ENCODE data around the gene GNPDA2. TPM values are rescaled to one million over a fixed set of nuclear protein-coding genes. Genes with fewer than 3 reads are reported as not detected.

GNPDA2 gene
- total RNA-seq (2012; rRNA removed) = 23.1 and 28.4 TPM in 2 replicates

DNA sequence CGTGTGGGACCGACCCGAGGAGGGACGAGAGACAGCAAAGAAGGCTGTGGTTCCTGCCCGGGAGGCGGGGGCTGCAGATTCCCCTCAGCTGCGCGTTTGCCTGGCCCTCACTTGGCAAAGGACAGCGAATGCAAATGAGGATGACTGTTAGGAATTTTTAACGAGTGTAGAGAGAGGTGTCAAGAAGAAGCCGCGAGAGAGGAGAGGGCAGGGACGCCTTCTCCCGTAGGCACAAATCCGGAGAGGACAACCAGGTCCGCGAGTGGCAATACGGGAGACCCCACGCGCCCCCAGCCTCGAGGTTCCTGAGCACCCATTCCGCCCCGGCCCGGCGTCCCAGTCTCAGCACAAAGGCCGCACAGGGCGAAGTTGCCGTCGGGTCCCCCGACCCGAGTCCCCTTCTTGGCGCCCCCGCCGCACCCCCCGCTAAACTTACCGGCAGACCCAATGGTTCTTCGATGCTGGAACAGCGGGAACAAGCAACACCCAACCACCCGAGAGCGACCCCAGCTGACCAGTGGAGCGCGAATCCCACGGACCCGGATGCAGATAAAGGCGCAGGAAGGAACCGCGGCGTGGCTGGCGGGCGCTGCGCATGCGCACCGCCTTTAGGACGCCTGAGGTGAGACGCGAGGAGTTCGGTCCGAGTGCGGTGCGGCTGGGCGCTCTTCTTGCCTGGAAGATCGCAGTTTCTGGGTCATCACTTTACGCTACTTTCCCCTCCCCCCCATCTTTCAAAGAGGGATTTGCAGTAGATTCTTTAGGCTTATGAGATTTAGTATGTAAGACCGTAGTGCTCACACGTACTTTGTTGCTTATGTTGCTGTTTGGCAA lies at the start of gene GNPDA2:
TSS of gene GNPDA2 (minus strand) at position 519 of the 834 bp plus-strand sequence. CDS start 4,349 bp downstream, outside the sequence.
- H3K4me1 ChIP-seq (ENCODE audit: control insufficient read depth, insufficient read depth, low read length) = peaks cover 4% of the 10 kb centered on the region
- H3K4me2 ChIP-seq (ENCODE audit: low read length) = peak within 1 kb of the TSS; percentile 92
- H3K9me3 ChIP-seq (replicated peaks; ENCODE audit: low read length) = no peaks in the 10 kb centered on the region
- H3K9ac ChIP-seq (ENCODE audit: low read depth, low read length) = peak within 1 kb of the TSS; percentile 86
- H3K36me3 ChIP-seq (ENCODE audit: insufficient read depth, low read length) = no peaks in the 10 kb centered on the region
- no peaks in the 10 kb centered on the region for H3K27me3 ChIP-seq (ENCODE audit: control insufficient read depth, insufficient read depth, low read length)
- peak within 1 kb of the TSS; percentile 76 for H3K4me3 ChIP-seq (ENCODE audit: low read length)

DNA sequence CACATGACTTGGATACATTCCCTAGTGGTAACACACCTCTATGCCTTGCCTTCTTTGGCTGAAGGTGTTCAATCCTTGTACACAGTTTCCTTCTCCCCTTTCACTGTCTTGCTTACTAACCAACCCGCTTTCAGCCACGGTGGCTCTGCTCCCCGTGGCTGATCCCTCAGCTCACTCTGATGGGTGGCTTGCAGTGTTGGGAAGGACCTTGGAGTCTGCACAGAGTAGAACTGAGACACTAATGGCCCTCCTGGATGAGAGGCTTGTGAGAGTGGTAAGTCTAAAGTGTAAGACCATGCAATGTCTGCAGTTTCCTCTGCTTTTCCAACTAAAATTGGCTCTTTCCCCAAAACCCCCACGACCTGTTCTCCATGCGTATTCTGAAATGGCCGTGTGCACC lies 46.0 kb upstream of the GNPDA2 start:
- H3K4me2 ChIP-seq (ENCODE audit: low read length) = no peak overlapping the region
- H3K9me3 ChIP-seq (replicated peaks; ENCODE audit: low read length) = no peaks in the 10 kb centered on the region
- H3K27me3 ChIP-seq (ENCODE audit: control insufficient read depth, insufficient read depth, low read length) = no peaks in the 10 kb centered on the region
- H3K36me3 ChIP-seq (ENCODE audit: insufficient read depth, low read length) = no peaks in the 10 kb centered on the region
- H3K4me3 ChIP-seq (ENCODE audit: low read length) = no peak overlapping the region
- no peaks in the 10 kb centered on the region for H3K4me1 ChIP-seq (ENCODE audit: control insufficient read depth, insufficient read depth, low read length)
- H3K9ac ChIP-seq (ENCODE audit: low read depth, low read length) = no peak overlapping the region

DNA sequence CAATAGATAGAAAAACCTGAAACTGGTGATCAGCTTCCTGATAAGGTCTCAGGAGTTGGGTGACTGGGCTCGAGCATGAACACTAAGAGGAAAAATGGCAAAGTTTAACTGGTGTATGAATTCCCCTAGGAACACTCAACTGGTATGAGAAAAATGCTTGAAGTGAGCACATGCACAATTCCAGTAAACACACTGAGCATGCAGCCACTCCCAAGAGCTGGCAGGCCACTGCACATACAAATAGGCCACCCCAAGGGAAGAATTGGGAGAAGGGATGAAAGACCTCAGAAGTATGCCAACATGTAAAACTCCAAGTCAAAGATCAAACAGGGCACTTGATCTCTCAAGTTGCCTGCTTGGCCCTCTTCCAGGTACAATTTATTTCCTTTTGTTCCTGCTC lies 45.4 kb upstream of the GNPDA2 start:
- Histone ChIP-seq H3K36me3 (ENCODE audit: insufficient read depth, low read length) (no peaks in the 10 kb centered on the region), H3K9ac (ENCODE audit: low read depth, low read length) (no peak overlapping the region), H3K9me3 (replicated peaks; ENCODE audit: low read length) (no peaks in the 10 kb centered on the region), H3K4me1 (ENCODE audit: control insufficient read depth, insufficient read depth, low read length) (no peaks in the 10 kb centered on the region), H3K27me3 (ENCODE audit: control insufficient read depth, insufficient read depth, low read length) (no peaks in the 10 kb centered on the region), H3K4me3 (ENCODE audit: low read length) (no peak overlapping the region), H3K4me2 (ENCODE audit: low read length) (no peak overlapping the region)

DNA sequence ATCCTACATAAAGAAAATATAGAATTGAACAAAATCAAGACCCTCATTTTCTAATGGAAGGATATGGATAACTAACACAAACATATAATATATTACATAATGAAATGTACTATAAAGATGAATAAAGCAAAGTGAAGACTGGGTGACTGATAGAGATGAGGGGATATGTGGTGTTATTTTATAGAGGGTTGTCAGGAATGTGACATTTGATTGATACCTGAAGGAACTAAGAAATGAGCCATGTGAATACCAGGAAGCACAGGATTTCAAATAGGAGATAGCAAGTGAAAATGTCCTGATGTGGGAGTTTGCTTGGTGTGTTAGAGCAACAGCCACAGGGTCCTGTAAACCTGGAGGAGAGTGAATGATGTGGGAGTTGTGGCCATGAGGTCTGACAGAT lies 40.1 kb upstream of the GNPDA2 start:
- Histone ChIP-seq H3K36me3 (ENCODE audit: insufficient read depth, low read length) (no peaks in the 10 kb centered on the region), H3K9ac (ENCODE audit: low read depth, low read length) (no peak overlapping the region), H3K4me2 (ENCODE audit: low read length) (no peak overlapping the region), H3K9me3 (replicated peaks; ENCODE audit: low read length) (no peaks in the 10 kb centered on the region), H3K4me1 (ENCODE audit: control insufficient read depth, insufficient read depth, low read length) (no peaks in the 10 kb centered on the region), H3K27me3 (ENCODE audit: control insufficient read depth, insufficient read depth, low read length) (peaks cover 3% of the 10 kb centered on the region), H3K4me3 (ENCODE audit: low read length) (no peak overlapping the region)

DNA sequence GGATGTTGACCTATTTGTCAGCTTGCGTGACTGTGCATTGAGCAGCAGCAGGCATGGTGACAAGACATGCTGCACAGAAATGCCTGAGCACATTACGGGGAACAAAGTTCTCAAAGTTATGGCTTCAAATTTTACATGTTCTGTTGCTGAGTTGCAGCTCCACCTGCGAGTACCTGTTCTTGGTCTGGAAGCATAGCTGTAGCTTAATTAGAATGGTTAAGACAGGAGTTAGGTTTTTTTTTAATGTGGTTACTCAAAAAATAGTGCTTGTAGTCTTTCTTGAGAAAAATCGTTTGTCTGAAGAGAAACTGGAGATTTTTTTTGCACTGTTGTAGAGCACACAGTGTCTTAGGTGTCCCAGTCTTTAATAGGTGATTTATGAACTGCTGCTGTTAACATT lies 38.8 kb upstream of the GNPDA2 start:
- no peaks in the 10 kb centered on the region for H3K36me3 ChIP-seq (ENCODE audit: insufficient read depth, low read length)
- H3K4me3 ChIP-seq (ENCODE audit: low read length) = no peak overlapping the region
- peaks cover 6% of the 10 kb centered on the region for H3K27me3 ChIP-seq (ENCODE audit: control insufficient read depth, insufficient read depth, low read length)
- H3K9ac ChIP-seq (ENCODE audit: low read depth, low read length) = no peak overlapping the region
- no peaks in the 10 kb centered on the region for H3K4me1 ChIP-seq (ENCODE audit: control insufficient read depth, insufficient read depth, low read length)
- no peak overlapping the region for H3K4me2 ChIP-seq (ENCODE audit: low read length)
- H3K9me3 ChIP-seq (replicated peaks; ENCODE audit: low read length) = no peaks in the 10 kb centered on the region

DNA sequence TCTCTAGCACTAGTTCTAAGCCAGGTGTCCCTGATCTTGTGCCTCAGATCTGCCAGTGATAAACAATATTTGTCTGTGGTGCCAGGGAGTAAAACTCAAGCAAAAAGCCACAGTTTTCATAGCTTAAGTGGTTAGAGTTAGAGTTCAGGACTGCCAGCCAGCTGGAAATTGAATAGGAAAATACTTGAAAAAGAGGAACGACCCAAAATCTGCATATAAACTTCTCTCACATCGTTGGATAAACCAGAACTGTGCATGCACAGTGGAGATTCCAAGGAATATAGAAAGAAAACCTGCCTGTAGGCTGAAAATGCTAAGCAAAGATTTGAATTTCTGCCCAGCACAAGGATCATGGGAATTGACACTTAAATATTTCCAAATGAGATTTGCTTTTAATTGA lies 35.0 kb upstream of the GNPDA2 start:
- H3K36me3 ChIP-seq (ENCODE audit: insufficient read depth, low read length) = no peaks in the 10 kb centered on the region
- no peak overlapping the region for H3K4me3 ChIP-seq (ENCODE audit: low read length)
- H3K9ac ChIP-seq (ENCODE audit: low read depth, low read length) = no peak overlapping the region
- H3K9me3 ChIP-seq (replicated peaks; ENCODE audit: low read length) = no peaks in the 10 kb centered on the region
- peaks cover 10% of the 10 kb centered on the region for H3K27me3 ChIP-seq (ENCODE audit: control insufficient read depth, insufficient read depth, low read length)
- no peak overlapping the region for H3K4me2 ChIP-seq (ENCODE audit: low read length)
- no peaks in the 10 kb centered on the region for H3K4me1 ChIP-seq (ENCODE audit: control insufficient read depth, insufficient read depth, low read length)

DNA sequence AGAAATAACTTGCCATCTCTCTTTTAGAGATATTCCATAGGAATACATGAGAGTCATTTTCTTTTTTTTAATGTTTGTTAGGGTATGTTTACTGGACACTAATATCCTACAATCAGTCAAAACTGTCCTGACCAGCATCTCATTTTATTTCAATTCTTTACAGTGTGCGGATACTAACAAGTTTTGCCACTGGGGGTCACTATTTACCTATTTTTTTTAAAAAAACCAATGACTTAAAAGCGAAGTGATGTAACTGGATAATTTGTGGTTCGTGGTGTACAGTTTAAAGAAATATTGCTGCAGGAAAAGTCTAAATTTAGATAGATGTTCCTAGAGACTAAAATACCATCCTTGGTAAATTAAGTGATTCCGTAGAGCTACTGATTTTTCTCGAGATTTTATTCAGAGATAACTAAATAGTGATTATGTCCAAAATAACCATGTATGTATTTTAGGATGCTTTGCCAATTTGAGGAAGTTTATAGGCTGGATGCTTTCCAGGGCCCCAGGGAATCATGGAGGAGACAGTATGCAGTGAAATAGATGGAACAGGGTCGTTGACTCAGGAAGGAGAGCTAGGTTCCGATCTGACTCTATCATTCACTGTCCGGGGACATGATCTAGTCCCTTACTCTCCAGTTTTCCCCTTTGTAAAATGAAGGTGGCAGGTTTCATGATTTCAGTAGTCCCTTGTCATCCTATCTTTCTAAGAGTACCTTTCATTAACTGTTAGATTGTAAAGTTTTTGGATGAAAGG lies 34.0 kb upstream of the GNPDA2 start:
- Histone ChIP-seq H3K4me2 (ENCODE audit: low read length) (no peak overlapping the region), H3K4me3 (ENCODE audit: low read length) (no peak overlapping the region), H3K9ac (ENCODE audit: low read depth, low read length) (no peak overlapping the region), H3K27me3 (ENCODE audit: control insufficient read depth, insufficient read depth, low read length) (peaks cover 10% of the 10 kb centered on the region), H3K4me1 (ENCODE audit: control insufficient read depth, insufficient read depth, low read length) (no peaks in the 10 kb centered on the region), H3K9me3 (replicated peaks; ENCODE audit: low read length) (no peaks in the 10 kb centered on the region), H3K36me3 (ENCODE audit: insufficient read depth, low read length) (no peaks in the 10 kb centered on the region)

DNA sequence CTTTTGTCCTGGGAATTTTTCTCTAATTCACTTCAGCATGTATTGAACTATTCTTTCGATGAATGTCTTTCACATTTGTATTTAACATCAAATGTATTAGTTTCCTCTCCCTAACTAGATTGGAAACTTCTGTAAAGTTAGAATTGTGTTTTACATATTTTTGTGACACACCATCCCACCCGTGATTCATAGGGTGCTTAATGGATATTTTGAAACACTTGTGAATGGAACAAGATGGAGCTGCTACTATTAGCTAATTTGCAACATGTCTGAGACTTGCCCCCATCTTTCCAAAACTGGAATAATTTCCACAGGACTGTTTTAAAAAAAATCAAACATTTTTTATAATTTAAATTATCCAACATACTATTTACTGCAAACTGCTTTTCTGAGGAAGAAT lies 30.2 kb upstream of the GNPDA2 start:
- Histone ChIP-seq H3K9ac (ENCODE audit: low read depth, low read length) (no peak overlapping the region), H3K36me3 (ENCODE audit: insufficient read depth, low read length) (no peaks in the 10 kb centered on the region), H3K27me3 (ENCODE audit: control insufficient read depth, insufficient read depth, low read length) (peaks cover 8% of the 10 kb centered on the region), H3K4me1 (ENCODE audit: control insufficient read depth, insufficient read depth, low read length) (no peaks in the 10 kb centered on the region), H3K9me3 (replicated peaks; ENCODE audit: low read length) (no peaks in the 10 kb centered on the region), H3K4me2 (ENCODE audit: low read length) (no peak overlapping the region), H3K4me3 (ENCODE audit: low read length) (no peak overlapping the region)

DNA sequence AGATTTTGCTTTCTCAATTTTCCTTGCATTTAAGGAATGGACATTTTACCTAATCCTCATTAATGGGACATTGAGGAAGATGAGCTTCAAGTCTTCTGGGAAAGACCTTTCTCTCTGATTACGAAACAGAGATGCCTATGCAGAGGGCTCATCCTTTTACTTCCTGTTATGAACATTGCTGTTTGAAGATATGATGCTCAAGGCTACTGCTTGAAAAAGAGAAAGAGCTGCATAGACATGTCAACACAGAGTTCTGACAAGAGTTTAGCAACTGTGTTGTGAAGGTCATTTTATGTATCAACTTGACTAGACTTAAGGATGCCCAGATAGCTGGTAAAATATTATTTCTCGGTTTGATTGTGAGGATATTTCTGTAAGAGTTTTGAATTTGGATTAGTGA lies 13.8 kb upstream of the GNPDA2 start:
- Histone ChIP-seq H3K4me2 (ENCODE audit: low read length) (no peak overlapping the region), H3K4me1 (ENCODE audit: control insufficient read depth, insufficient read depth, low read length) (no peaks in the 10 kb centered on the region), H3K9ac (ENCODE audit: low read depth, low read length) (no peak overlapping the region), H3K36me3 (ENCODE audit: insufficient read depth, low read length) (no peaks in the 10 kb centered on the region), H3K9me3 (replicated peaks; ENCODE audit: low read length) (no peaks in the 10 kb centered on the region), H3K4me3 (ENCODE audit: low read length) (no peak overlapping the region), H3K27me3 (ENCODE audit: control insufficient read depth, insufficient read depth, low read length) (peaks cover 2% of the 10 kb centered on the region)

DNA sequence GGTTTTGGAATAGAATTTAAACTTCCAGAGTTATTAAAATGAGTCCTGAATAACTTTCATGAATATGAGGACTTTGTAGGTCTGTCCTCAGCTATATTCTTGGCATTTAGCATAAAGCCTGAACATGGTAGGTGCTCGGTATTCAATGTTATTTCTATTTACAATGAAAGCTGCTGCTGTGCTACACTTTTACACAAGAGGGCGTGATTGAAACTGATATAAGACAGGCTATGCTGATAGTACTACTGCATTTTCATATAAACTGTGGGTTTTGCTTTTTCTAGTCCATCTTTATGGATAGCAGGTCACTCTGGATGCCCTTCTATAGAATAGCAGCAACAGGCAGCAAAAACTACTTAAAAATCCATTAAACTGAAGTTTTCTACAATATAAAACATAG lies 12.3 kb upstream of the GNPDA2 start:
- Histone ChIP-seq H3K4me3 (ENCODE audit: low read length) (no peak overlapping the region), H3K4me1 (ENCODE audit: control insufficient read depth, insufficient read depth, low read length) (no peaks in the 10 kb centered on the region), H3K27me3 (ENCODE audit: control insufficient read depth, insufficient read depth, low read length) (peaks cover 2% of the 10 kb centered on the region), H3K36me3 (ENCODE audit: insufficient read depth, low read length) (no peaks in the 10 kb centered on the region), H3K4me2 (ENCODE audit: low read length) (no peak overlapping the region), H3K9me3 (replicated peaks; ENCODE audit: low read length) (no peaks in the 10 kb centered on the region), H3K9ac (ENCODE audit: low read depth, low read length) (no peak overlapping the region)

DNA sequence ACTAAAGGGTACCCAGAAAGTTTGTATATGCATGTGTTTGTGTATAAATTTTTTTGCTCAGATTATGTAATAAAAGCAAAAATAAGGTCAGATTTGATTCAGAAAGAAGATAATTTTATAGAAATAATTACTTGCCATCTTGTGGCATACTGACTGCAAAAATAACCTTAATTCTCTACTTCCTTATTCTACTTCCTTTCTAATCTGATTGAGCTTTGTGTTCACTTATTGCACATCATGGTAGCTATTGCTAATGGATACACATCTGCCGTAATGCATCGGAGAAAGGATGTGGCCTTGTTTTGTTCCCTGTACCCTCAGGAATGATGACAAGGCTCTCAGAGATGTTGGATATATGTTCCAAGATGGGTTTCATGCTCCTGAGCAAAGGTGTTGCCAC lies 10.5 kb upstream of the GNPDA2 start:
- Histone ChIP-seq H3K9me3 (replicated peaks; ENCODE audit: low read length) (no peaks in the 10 kb centered on the region), H3K9ac (ENCODE audit: low read depth, low read length) (no peak overlapping the region), H3K36me3 (ENCODE audit: insufficient read depth, low read length) (no peaks in the 10 kb centered on the region), H3K27me3 (ENCODE audit: control insufficient read depth, insufficient read depth, low read length) (peaks cover 2% of the 10 kb centered on the region), H3K4me3 (ENCODE audit: low read length) (no peak overlapping the region), H3K4me1 (ENCODE audit: control insufficient read depth, insufficient read depth, low read length) (no peaks in the 10 kb centered on the region), H3K4me2 (ENCODE audit: low read length) (no peak overlapping the region)
